ENCODE measurements around the gene PATJ.

PATJ gene

DNA sequence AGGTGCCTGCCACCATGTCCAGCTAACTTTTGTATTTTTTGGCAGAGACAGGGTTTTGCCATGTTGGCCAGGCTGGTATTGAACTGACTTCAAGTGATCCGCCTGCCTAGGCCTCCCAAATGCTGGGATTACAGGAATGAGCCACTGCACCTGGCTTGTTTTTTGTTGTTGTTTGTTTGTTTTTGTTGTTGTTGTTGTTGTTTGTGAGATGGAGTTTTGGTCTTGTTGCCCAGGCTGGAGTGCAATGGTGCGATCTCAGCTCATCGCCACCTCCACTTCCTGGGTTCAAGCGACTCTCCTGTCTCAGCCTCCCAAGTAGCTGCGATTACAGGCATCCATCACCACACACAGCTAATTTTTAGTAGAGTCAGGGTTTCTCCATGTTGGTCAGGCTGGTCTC lies 445.3 kb downstream of the PATJ start:
- no peaks in the 10 kb centered on the region for H3K36me3 ChIP-seq (ENCODE audit: insufficient read depth, low read length)

DNA sequence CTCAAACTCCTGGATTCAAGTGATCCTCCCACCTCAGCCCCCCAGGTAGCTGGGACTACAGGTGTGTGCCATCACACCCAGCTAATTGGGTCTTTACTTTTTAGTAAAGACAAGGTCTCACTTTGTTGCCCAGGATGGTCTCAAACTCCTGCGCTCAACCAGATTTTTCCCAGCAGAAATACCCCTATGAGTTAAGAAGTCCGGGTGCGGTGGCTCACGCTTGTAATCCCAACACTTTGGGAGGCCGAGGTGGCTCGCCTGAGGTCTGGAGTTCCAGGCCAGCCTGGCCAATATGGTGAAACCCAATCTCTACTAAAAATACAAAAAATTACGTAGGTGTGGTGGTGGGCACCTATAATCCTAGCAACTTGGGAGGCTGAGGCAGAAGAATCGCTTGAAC lies 445.8 kb downstream of the PATJ start:
- Histone ChIP-seq H3K4me3 (no peak overlapping the region), H3K9me3 (ENCODE audit: low read depth, low read length) (no peaks in the 10 kb centered on the region), H3K36me3 (ENCODE audit: insufficient read depth, low read length) (no peaks in the 10 kb centered on the region), H3K27ac (no peak overlapping the region), H3K9ac (ENCODE audit: insufficient read length) (no peak overlapping the region)
- no peak for DNase-seq (ENCODE audit: low read depth, low spot score)
- TF ChIP-seq FOXP2 (optimal IDR thresholded peaks at IDR 0.05; ENCODE audit: control extremely low read depth, extremely low read length, insufficient read depth) (no peak), POLR2AphosphoS5 (IDR thresholded peaks at IDR 0.05; ENCODE audit: borderline replicate concordance, low read depth, low read length) (no peak), EZH2 (IDR thresholded peaks at IDR 0.05) (no peak)

More for the DNA sequence above, 445.3 kb downstream of the PATJ start:
- DNase-seq (ENCODE audit: low read depth, low spot score): no peak
- Histone ChIP-seq H3K9ac (ENCODE audit: insufficient read length) (no peak overlapping the region), H3K4me3 (no peak overlapping the region), H3K27ac (no peak overlapping the region), H3K9me3 (ENCODE audit: low read depth, low read length) (no peaks in the 10 kb centered on the region)
- TF ChIP-seq POLR2AphosphoS5 (IDR thresholded peaks at IDR 0.05; ENCODE audit: borderline replicate concordance, low read depth, low read length) (no peak), EZH2 (IDR thresholded peaks at IDR 0.05) (no peak), FOXP2 (optimal IDR thresholded peaks at IDR 0.05; ENCODE audit: control extremely low read depth, extremely low read length, insufficient read depth) (no peak)

DNA sequence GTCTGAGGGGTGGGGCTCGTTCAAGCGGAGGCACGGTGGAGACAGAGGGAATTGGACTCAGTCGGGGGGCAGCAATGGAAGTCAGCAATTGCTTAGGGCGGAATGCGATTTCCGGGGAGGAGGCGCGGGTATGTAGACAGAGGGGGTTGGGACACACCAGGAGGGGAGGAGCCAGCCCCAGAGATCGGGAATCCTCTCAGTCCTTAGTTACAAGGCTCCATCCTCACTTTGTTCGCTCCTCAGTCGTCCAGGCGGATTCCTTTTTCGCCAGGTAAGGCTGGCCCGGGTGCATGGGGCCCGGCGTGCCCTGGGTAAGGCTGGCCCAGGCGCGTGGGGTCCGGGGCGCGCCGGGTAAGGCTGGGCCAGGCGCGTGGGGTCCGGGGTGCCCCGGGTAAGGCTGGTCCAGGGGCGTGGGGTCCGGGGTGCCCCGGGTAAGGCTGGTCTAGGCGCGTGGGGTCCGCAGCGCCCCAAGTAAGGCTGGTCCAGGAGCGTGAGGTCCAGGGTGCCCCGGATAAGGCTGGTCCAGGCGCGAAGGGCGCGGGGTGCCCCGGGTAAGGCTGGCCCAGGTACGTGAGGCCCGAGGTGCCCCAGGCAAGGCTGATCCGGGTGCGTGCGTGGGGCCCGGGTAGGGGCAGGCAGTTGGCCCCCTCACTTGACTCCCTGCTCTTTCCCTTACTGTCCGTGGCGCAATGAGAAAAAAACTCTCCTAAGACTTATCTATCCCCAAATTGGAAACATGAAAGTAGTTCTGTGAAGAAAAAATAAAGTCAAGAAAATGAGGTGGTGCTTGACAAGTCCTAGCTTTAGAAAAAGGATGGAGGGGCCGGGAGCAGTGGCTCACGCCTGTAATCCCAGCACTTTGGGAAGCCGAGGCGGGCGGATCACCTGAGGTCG lies 452.6 kb downstream of the PATJ start, which contains the start of gene L1TD1:
L1TD1 (plus strand) TSS at position 199 of the 894 bp plus-strand sequence. CDS start 11,780 bp downstream, outside the sequence.
- Histone ChIP-seq H3K9ac (ENCODE audit: insufficient read length) (peak within 1 kb of the TSS; percentile 26), H3K27ac (peak within 1 kb of the TSS; percentile 64; the same call in 1 of the 2 replicates), H3K9me3 (ENCODE audit: low read depth, low read length) (no peaks in the 10 kb centered on the region), H3K36me3 (ENCODE audit: insufficient read depth, low read length) (no peaks in the 10 kb centered on the region), H3K4me3 (peak within 1 kb of the TSS; percentile 74)
- peak; percentile 70 for DNase-seq (ENCODE audit: low read depth, low spot score)
- TF ChIP-seq POLR2AphosphoS5 (IDR thresholded peaks at IDR 0.05; ENCODE audit: borderline replicate concordance, low read depth, low read length) (no peak), FOXP2 (optimal IDR thresholded peaks at IDR 0.05; ENCODE audit: control extremely low read depth, extremely low read length, insufficient read depth) (peak; percentile 94)

DNA sequence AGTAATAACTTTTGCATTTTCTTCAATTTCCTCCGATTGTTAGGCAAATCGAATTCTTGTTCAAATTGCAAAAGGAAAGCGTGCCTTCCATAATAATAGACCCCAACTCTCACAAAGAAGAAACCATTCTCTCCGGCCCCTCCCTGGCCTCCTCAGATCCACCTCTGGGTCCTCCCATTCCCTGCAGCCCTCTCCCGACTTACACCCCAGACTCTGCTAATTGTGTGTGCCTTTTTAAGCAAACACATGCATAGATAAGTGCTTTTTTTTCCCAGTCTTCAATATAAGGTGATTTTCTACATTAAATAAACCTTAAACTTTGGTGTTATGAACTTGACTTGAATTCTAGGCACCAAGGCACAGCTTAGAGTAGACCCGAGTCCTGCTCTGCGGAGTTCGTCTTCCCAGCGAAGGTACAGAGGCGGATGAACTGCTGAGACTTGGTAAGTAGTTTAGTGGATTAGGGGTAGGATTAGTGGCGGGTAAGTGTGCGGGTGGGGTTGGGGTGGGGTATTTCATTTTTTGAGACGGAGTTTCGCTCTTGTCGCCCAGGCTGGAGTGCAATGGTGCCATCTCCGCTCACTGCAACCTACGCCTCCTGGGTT lies 453.9 kb downstream of the PATJ start:
- no peak overlapping the region for H3K9ac ChIP-seq (ENCODE audit: insufficient read length)
- no peak for TF ChIP-seq FOXP2 (optimal IDR thresholded peaks at IDR 0.05; ENCODE audit: control extremely low read depth, extremely low read length, insufficient read depth)
- TF ChIP-seq EZH2 (IDR thresholded peaks at IDR 0.05): no peak
- no peak for TF ChIP-seq POLR2AphosphoS5 (IDR thresholded peaks at IDR 0.05; ENCODE audit: borderline replicate concordance, low read depth, low read length)
- no peak overlapping the region for H3K27ac ChIP-seq
- H3K36me3 ChIP-seq (ENCODE audit: insufficient read depth, low read length): no peaks in the 10 kb centered on the region
- DNase-seq (ENCODE audit: low read depth, low spot score): no peak
- no peak overlapping the region for H3K4me3 ChIP-seq
- no peaks in the 10 kb centered on the region for H3K9me3 ChIP-seq (ENCODE audit: low read depth, low read length)

DNA sequence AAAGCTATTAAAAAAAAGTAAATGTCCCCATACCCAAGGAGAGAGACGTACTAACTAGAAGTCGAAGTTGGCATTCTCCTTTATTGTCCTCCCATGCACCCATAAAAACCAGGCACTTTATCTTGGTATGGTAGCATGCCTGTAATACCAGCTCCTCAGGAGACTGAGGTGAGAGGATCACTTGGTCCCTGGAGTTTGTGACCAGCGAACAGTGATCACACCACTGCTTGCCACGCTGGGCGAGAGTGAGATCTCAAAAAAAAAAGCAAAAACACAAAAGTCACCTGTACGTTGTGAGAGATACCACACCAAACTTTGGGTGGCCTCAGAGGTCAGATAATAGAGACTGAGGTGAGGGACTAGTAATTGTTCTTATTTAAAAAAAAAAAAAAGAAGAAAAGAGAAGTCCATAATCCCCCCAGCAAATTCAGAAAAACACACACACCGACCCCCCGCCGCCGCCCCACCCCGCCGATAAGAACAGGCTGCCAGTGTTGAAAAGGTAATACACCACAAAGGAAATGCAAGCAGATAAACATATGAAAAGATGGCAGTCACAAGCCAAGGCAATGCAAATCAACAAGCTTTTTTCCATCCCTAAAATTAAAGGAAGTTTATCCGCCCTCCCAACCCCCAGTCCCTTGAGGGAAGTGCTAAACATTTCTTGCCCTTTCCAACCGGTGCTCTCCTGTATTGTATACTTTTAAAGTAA lies 455.9 kb downstream of the PATJ start:
- Histone ChIP-seq H3K4me3 (no peak overlapping the region), H3K9me3 (ENCODE audit: low read depth, low read length) (no peaks in the 10 kb centered on the region), H3K36me3 (ENCODE audit: insufficient read depth, low read length) (no peaks in the 10 kb centered on the region; the same call in 1 of the 2 replicates), H3K27ac (no peak overlapping the region), H3K9ac (ENCODE audit: insufficient read length) (no peak overlapping the region)
- DNase-seq (ENCODE audit: low read depth, low spot score): no peak
- no peak for TF ChIP-seq FOXP2 (optimal IDR thresholded peaks at IDR 0.05; ENCODE audit: control extremely low read depth, extremely low read length, insufficient read depth)
- TF ChIP-seq EZH2 (IDR thresholded peaks at IDR 0.05): no peak
- no peak for TF ChIP-seq POLR2AphosphoS5 (IDR thresholded peaks at IDR 0.05; ENCODE audit: borderline replicate concordance, low read depth, low read length)

DNA sequence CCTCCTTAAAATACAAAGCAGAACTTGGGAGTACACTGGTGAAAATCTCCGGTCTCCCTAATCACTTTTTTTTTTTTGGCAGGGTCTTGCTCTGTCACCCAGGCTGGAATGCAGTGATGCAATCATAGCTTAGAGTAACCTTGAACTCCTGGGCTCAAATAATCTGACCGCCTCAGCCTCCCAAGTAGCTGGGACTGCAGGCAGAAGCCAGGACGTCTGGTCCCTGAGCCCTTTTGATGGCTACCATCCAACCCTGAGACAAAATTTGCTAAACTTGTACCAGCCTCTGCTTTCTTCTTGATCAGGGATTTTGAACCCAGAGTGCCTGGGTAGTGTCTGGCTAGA lies 456.5 kb downstream of the PATJ start:
- TF ChIP-seq EZH2 (IDR thresholded peaks at IDR 0.05) (no peak), POLR2AphosphoS5 (IDR thresholded peaks at IDR 0.05; ENCODE audit: borderline replicate concordance, low read depth, low read length) (no peak), FOXP2 (optimal IDR thresholded peaks at IDR 0.05; ENCODE audit: control extremely low read depth, extremely low read length, insufficient read depth) (no peak)
- H3K9ac ChIP-seq (ENCODE audit: insufficient read length): no peak overlapping the region
- no peaks in the 10 kb centered on the region for H3K9me3 ChIP-seq (ENCODE audit: low read depth, low read length)
- no peaks in the 10 kb centered on the region; the same call in 1 of the 2 replicates for H3K36me3 ChIP-seq (ENCODE audit: insufficient read depth, low read length)
- H3K4me3 ChIP-seq: no peak overlapping the region
- DNase-seq (ENCODE audit: low read depth, low spot score): no peak
- no peak overlapping the region for H3K27ac ChIP-seq

DNA sequence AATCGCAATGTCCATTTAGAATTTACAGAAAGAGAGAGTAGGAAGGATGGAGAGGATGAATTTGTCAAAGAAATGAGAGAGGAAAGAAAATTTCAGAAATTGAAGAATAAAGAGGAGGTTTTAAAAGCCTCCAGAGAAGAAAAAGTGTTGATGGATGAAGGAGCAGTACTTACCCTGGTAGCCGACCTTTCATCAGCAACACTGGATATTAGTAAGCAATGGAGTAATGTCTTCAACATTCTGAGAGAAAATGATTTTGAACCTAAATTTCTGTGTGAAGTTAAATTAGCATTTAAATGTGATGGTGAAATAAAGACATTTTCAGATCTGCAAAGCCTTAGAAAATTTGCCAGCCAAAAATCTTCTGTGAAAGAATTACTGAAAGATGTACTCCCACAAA lies 464.9 kb downstream of the PATJ start:
- no peak for DNase-seq (ENCODE audit: low read depth, low spot score)
- no peak overlapping the region for H3K9ac ChIP-seq (ENCODE audit: insufficient read length)
- no peak overlapping the region for H3K27ac ChIP-seq
- TF ChIP-seq EZH2 (IDR thresholded peaks at IDR 0.05) (no peak), FOXP2 (optimal IDR thresholded peaks at IDR 0.05; ENCODE audit: control extremely low read depth, extremely low read length, insufficient read depth) (no peak), POLR2AphosphoS5 (IDR thresholded peaks at IDR 0.05; ENCODE audit: borderline replicate concordance, low read depth, low read length) (no peak)
- peaks cover 48% of the 10 kb centered on the region; the same call in 1 of the 2 replicates for H3K36me3 ChIP-seq (ENCODE audit: insufficient read depth, low read length)
- H3K4me3 ChIP-seq: no peak overlapping the region
- H3K9me3 ChIP-seq (ENCODE audit: low read depth, low read length): peaks cover 16% of the 10 kb centered on the region

DNA sequence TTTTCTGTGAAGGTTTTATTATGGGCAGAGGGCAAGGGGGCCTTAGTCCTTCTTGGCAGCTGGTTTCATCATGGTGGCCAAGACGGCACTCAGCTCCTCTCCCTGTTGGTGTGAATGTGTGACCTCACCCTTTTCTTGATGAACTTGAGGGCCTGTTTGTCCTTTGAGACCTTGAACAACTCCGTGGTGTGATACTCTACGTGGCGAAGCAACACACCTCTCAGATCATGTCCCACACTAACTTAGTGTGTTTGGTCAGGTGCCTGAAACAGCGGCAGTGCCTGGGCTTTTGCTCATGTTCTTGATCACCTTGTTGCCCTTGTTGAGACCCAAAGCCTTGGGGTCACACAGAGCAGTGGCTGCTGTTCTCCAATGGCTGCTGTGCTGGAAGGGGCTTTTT lies 465.8 kb downstream of the PATJ start:
- no peak overlapping the region for H3K9ac ChIP-seq (ENCODE audit: insufficient read length)
- TF ChIP-seq POLR2AphosphoS5 (IDR thresholded peaks at IDR 0.05; ENCODE audit: borderline replicate concordance, low read depth, low read length) (no peak), EZH2 (IDR thresholded peaks at IDR 0.05) (no peak), FOXP2 (optimal IDR thresholded peaks at IDR 0.05; ENCODE audit: control extremely low read depth, extremely low read length, insufficient read depth) (no peak)
- peaks cover 48% of the 10 kb centered on the region; the same call in 1 of the 2 replicates for H3K36me3 ChIP-seq (ENCODE audit: insufficient read depth, low read length)
- no peak overlapping the region for H3K27ac ChIP-seq
- DNase-seq (ENCODE audit: low read depth, low spot score): no peak
- peaks cover 16% of the 10 kb centered on the region for H3K9me3 ChIP-seq (ENCODE audit: low read depth, low read length)
- no peak overlapping the region for H3K4me3 ChIP-seq
